ENCODE data around the gene CASZ1.

Gene CASZ1

DNA sequence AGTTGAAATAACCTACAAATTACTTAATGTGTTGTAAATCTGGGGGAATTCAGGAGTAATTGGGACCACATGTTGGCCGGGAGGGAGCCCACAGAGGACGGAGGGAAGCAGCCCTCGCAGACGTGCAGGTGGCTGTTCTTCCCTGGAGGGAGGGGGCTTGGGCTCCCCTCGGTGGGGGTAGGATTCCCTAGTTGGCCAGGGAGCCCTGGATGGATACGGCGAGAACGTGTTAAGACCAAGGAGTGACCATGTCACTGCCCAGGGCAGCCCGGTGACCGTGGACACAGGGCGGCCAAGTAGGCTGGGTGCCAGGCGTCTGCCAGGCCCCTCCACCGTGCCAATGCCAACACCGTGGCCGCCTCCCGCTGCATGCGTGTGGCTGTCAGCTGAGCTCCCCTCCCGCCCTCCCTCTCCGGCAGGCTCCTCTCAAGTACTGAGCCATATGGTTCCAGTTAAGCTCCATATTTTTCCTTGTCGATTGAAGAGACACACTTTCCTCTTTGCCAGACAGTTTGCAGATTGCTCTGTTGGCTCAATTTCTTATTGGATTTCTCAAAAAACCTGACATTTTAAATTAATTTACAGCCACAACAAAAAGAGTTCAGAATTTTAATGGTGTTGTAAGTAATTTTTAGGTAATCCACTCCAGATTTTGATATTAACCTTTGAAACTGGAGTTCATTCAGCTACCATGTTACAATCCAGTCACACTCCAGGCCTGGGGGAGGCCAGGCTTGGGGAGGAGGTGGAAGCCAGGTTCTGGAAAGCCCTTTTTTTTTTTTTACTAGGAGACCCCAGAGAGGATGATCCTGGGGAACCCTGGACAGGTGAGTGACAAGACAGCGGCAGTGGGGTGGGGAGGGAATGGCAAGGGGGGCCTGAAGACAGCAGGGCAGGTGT, 71.2 kb downstream of the CASZ1 start:
- DNase-seq (ENCODE audit: low read depth): no peak

DNA sequence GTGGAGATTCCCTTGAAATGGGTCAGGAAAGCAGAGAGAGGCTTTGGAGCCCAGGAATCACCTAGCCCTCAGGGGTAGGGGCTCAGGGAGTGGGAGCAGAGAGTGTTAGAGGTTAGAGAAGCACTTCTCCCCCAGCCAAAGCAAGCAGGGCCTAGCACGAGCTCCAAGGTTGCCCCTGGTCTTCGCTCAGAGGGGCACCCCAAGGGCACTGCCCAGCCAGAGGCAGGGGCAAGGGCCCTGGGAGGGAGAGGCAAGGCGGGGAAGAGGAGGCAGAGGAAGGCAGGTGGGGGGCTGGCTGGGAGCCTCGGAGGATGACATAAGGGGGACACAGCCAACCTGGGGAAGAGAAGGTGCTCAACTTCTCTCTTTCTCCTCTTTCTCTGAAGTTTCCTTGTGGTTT, 71.9 kb downstream of the CASZ1 start:
- no peak for DNase-seq (ENCODE audit: low read depth)

DNA sequence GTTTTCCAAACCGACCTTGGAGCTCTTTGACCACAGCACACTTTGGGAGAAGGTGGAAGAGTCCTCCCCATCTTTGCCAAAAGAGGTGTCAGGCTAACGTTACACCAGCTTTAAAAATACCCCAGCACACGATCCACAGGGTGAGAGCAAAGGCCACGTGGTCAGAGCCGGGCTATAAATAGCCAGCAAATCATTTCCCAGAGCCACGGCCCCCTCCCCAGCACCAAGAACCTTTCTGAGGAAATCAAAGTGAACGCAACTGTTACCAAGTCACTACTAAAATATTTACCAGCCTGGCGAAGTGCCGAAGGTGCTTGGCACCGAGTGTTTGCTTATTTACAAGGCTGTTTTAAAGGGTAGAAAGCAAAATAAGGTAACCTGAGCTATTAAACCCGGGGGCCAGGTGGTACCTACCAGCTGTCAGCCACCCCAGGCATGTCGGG, 72.4 kb downstream of the CASZ1 start:
- DNase-seq (ENCODE audit: low read depth): no peak

DNA sequence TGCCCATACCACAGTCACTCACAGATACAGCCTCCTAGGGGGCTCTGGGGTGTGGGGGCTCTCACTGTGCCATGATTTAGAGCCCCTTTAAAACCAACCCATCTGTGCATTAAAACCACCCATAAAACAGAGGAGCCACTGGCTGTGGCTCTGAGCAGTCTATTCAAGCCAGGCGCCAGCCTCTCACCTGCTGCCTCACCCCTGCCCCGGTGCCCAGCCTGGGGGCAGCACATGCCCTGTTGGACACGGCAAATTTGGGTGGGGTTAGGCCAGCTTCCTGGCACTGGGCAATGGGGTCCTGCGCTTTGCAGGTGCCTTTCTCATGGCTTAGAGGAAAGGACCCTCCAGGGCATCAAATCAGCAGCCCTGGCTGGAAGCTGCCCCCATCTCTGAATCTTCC, 73.1 kb downstream of the CASZ1 start:
- DNase-seq (ENCODE audit: low read depth): no peak

DNA sequence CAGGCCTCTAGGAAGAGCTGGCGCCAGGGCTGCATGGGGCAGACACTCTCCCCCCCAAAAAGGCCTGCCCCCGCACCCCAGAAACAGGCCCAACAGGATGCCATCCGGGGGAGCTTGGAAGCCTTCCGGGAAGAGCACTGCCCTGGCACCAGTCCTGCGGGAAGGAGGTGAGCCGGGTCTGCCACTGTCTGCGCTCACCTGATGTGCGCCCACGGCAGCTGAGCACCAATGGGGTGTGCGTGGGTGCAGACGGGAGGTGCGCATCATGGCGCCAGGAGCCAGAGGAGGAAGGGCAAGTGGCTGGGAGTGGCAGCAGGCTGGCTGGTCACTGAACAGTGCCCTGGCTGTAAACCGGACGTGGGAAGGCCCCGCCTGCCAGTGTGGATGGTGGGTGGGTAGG, 73.6 kb downstream of the CASZ1 start:
- DNase-seq (ENCODE audit: low read depth): no peak

DNA sequence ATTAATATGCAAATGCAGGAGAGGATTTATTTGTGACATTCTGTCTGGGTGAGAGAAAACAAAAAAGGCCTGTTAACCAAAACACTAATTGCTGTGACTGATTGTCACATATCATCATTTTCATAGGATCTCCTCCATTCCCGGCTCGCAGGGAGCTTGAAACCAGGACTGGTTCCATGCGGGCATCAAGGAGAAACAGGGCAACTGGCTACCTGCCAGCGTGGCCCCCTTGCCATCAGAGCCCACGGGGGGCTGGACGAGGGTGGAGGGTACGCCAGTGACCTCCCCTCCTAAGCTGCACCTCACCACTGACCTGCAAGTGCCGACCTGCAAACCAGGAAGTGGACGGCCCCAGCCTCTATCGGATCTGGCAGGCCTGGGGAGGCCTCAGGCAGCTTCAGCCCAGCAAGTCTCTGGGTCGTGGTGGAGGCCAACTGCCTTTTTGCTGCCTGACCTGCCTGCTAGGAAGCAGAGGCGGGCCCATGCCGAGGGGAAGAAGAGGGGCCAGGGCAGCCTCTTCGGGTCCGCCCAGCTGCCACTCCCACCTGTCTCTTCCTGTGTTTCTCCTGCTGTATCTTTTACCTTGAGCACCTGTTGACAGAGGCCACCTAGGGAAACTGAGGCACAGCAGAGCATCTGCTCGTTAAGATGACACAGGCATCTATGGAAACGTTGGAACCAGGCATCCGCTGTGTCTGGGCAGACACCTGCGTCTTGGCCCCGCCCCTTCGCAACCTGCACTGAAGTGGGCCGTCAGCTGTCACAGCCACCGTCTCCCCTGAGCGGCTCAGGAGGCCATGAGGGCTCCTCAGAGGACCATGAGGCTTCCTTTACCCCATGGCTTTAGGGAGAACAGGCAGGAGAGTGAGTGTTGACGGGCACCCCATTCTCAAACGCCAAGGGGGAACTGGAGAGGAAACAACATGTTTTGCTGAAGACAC, 74.8 kb downstream of the CASZ1 start:
- no peak for DNase-seq (ENCODE audit: low read depth)

DNA sequence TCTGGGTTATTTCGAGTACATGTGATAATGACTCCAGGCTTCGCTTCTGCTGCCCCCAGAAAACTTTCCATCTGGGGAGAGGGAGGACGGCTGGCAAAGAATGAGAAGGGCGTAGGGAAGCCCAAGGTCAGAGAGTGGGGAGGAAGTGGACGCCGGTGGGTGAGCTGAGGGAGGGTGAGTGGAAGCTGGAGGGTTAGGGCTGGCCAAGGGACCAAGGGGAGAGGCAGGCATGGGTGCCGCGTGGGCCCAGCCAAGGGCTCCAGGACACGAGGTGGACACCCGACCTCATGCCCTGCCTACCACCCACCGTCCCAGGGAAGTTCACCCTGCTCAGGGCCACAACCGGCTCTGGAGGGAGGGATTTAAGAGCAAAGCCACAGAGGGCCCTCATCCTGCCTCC, 75.8 kb downstream of the CASZ1 start:
- DNase-seq (ENCODE audit: low read depth): no peak

DNA sequence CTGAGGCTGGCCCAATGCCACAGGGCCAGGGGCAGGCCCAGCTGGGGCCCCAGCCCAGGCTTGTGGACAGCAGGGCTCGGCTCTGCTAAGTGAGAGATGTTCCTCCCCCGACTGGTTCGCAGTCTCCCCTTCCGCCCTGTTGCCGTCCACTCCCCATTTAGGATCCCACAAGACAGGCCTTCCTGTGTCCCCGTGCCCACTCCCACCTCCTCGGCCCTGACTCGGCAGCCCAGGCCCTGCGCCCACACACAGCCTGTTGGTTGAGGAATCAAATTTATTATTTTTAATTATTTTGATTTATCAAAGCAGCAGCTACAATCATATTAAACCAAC, 78.4 kb downstream of the CASZ1 start:
- no peak for DNase-seq (ENCODE audit: low read depth)

DNA sequence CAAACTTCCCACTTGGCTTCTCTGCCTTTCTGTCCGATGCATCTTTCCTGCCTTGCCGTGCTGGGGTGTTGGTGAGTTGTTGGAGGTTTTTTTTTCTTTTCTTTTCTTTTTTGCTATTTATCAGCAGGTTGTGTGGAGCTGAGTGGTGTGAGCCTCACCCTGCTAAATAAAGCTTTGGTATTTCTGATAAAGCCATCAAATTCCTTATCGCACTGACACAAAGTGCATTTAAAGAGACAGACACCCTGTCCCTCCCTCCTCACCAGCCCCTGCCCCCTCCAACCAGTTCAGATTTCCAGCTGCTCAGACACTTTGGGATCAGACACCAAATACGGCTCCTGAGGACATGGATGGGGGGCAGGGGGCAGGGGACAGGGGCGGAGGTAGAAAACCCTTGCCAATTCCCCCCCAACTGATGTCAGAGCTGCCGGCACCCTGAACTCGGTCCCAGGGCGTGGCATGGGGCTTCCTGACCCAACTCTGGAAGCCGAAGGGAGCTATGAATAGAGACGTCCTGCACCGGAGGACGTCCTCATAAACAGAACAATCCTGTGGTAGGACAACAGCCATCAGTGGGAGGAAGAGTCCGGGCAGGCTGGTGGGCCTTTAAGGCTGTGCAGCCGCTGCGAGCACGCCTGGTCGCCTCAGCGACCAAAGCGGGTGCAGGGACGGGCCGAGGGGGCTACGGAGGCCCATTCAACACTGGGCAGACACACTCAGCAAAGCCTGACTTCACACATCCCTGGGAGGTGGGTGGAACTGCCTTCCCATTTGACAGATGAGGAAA, 79.0 kb downstream of the CASZ1 start:
- no peak for DNase-seq (ENCODE audit: low read depth)

DNA sequence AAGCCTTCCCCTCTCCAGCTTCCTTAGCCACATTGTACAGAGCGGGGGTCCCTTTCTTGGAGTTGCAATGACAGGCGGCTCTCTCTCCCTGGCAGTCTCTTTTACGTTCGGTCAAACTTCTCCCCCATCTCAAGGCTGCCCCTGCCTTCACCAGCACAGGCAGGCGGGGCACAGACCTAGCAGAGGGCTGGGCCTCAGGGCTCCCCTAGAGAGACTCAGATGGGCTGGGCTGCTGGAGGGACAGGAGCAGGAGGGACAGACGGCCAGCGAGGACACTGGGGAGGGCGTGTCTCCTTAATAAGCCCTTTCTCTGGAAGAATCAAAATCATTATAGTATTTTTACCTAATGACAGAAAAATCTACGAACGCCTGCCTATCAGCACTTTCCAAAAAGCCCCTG, 79.6 kb downstream of the CASZ1 start:
- DNase-seq (ENCODE audit: low read depth): no peak

DNA sequence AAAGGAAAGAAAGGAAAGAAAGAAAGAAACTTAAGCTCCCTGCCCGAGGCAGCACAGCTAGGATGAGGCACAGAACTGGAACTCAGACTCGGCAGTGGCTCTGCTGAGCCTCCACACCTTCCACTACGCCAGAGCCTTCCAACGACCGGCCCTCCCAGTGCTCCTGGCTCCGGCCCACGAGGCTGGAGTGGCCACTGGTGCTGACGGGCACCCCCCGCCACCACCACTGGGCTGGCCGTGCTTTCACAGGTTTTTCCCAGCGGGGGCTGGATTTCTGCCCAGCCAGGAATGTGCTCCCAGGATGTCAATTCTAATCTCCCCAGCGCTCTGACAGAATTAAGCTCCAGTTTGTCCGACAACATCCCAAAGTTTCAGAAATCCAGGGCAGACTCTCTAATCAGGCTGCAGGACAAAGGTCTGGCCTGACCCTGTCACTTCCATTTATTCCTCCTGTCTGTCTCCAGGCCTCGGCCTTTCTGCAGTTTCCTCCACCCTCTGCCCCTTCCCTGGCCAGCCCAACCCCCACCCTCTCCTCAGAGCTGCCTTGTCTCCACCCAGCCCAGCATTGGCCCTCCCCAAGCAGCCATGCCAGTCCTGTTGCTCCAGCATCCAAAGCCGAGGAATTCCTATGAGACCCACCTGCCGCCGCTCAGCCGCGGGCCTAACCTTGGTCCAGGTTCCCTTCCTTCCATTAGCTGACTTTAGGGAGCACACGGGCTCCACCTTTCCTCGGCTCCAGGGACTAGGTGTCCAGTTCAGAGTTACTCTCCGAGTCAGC, 81.9 kb downstream of the CASZ1 start:
- DNase-seq (ENCODE audit: low read depth): no peak

DNA sequence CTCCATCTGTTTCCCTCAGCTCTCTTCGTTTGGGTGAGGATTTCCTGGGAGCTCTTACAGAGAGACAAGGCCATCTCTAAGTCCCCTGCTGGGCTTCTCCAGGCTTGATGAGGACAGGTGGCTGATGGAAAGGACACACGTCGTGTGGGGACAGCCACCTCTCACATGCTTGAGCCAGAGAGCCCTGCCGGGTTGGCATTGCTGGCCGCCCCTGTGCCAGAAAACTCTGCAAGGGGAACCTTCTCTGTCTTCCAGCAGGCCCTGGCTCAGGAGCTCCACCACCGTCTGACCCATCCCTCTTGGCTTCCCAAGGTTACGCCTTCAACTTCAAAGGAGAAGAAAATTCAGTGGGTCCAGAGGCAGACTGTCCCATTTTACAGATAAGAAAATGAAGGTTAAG, 82.8 kb downstream of the CASZ1 start:
- DNase-seq (ENCODE audit: low read depth): no peak

DNA sequence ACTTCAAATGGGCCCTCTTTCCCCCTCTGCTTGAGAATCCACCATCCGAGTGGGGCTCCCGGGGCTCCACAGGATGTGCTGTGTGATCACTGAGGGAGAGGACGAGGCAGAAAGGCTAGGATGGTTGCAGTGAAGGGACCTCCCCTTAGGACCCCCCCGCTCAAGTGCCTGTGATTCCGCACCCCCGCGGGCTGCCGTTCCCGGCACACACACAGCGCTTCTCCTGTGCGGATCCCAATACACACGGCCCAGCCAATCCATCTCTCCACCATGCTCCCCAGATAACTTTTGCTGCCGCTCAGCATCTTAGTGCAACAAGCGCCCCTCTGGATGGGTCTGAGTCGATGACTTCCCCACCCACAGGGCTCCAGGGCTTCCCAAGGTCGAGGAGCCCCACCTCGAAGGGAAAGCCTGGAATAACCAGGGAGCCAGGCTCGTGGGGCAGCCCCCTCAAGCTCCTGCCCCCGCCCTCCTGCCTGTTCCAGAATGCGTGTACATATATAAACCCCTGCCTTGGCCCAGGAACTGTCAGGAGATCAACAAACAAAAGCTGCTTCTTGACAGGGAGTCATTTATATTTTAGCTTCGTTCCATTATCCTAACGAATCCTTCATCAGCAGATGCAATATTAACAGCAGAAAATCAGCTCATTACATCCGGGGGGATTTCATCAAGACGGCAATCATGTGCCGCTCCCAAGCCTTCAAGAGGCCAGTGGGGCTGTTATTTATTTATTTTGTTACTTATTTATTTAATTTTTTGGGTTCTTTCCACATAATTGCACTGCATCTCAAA, 83.7 kb downstream of the CASZ1 start:
- no peak for DNase-seq (ENCODE audit: low read depth)

DNA sequence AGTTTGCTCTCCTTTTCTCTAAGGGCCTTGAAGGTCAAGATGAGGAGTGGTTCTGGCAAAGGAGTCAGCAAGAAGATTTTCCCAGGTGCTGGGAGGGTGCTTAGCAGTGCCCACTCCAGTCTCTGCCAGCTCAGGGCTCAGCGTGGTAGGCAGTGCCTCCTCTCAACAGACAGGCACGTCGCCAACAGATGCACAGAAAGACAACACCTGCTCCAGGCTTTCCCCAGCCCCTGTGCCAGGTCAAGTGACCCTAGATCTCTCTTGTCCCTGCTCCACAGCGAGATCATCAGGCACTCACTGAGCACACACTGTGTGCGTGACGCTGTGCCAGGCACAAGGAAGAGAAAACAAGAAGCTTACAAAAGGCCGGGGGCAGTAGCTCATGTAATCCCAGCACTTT, 86.0 kb downstream of the CASZ1 start:
- no peak for DNase-seq (ENCODE audit: low read depth)

DNA sequence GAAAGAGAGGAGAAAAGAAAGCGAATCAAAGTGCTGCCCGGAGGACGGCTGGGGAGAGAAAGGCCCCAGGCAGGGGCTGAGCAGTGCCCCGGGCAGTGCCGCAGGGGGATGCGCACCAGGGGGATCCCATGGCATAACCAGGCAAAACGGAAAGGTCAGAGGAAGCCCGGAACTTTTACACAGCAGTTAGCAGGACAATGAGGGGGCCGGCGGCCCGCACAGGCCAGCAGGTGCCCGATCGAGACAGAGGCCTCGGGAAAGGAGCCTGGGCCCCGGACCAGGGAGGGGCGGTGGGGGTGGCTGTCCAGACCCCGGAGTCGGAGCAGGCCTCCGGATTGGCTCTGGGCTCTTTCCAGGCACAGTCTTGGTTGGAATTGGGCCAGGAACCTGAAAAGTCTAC, 86.8 kb downstream of the CASZ1 start:
- DNase-seq (ENCODE audit: low read depth): no peak

DNA sequence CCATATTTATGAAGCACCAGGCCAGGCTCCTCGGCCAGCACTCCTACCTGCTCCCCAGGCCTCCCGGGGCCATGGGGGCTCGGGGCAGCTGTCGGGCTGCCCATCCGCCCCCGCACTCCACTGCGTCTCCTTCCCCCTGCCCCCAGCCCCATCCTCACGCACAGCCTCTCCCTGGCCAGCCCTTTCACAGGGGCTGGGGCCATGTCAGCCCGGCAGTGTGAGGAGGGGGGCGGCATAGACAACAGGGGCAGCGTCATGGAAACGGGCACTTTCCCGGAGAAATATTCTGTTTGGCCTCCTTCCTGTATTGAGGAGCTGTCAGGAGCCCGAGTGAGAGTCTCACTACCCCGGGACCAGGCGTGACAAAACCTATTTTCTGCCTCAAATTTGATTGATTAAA, 87.3 kb downstream of the CASZ1 start:
- DNase-seq (ENCODE audit: low read depth): no peak

DNA sequence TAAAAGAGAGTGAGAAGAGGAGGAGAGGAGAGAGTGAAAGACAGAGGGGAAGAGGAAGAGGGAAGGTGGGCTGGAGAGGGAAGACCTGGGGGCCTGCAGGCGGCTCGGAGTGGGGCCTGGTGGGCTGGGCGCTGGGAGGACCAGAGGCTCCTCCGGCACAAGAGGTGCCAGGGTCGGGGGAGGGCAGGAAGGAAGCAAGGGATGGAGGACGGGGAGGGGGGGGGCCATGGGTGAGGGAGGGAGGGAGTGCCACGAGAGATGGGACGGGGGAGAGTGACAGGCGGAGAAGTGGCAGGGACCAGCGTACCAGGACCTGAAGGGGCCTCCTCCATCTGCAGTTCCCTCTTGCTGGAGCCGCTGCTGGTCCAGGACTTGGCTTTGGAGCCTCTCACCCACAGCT, 87.7 kb downstream of the CASZ1 start:
- no peak for DNase-seq (ENCODE audit: low read depth)

DNA sequence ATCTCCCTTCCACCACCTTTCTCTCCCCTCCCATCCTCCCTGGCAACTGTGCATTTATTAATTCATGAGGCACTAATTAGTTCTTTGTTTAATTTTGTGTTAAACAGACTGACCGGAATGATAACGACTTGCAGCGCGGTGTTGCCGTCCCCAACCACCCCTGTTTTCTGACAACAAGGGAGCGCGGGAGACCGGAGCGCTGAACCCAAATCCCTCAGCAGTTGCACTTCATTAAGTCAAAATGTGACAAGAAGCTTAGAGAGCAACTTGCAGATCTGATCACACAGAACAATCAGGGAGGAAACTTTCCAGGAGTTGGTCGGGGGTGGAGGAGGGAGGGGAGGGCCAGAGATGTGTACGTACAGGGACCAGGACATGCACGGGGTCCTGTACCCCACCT, 89.2 kb downstream of the CASZ1 start:
- no peak for DNase-seq (ENCODE audit: low read depth)

DNA sequence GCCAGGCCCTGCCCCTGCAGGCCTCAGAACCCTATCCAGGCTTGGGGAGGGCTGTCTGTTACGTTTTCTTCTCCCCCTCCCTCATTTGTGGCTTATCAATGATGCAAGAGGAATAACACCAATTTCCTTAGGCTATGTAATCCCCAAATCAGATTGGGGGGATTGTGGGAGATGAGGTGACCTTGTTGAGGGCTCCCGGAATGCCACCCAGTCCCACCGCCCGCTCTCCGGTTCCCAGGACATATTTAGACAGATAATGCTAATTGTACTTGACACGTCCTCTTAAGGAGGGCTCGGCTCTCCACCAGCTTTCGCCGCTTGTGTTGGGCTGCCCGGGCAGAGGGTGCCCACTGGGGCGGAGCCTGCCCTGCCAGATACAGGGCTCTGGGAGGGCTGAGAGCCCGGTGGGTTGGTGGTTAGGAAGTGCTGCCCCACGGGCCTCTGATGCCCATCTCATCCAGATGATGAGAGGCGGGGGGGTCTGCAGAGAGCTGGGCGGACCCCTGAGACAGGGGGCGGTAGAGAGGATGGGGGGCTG, 90.0 kb downstream of the CASZ1 start:
- DNase-seq (ENCODE audit: low read depth): no peak

DNA sequence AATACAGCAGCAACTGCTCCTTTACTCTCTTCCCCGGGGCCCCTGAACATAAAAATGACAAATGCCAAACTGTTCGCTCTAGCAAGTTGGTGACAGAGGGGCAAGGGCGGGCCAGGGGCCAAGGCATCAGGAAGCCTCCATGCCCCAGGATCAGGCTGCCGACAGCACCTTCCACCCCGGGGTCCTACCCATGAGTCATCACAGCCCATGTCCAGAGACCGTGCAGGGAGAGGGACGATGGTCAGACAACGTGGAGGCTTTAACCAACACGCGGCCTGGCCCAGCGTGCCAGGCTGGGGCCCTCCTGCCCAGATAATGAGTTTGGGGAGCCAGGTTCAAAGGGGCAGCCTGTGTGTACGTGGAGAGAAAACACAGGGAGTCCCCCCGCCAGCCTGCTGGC, 90.5 kb downstream of the CASZ1 start:
- no peak for DNase-seq (ENCODE audit: low read depth)

Measured in non-pigmented ciliary epithelial cell (primary cell).